ENCODE measurements around the gene DPP9.
"Not testable (repeated sequence)": the region's sequence is repeated elsewhere in the genome, so short reads cannot be mapped to it uniquely, and the experiment has no call there.

Gene DPP9

DNA sequence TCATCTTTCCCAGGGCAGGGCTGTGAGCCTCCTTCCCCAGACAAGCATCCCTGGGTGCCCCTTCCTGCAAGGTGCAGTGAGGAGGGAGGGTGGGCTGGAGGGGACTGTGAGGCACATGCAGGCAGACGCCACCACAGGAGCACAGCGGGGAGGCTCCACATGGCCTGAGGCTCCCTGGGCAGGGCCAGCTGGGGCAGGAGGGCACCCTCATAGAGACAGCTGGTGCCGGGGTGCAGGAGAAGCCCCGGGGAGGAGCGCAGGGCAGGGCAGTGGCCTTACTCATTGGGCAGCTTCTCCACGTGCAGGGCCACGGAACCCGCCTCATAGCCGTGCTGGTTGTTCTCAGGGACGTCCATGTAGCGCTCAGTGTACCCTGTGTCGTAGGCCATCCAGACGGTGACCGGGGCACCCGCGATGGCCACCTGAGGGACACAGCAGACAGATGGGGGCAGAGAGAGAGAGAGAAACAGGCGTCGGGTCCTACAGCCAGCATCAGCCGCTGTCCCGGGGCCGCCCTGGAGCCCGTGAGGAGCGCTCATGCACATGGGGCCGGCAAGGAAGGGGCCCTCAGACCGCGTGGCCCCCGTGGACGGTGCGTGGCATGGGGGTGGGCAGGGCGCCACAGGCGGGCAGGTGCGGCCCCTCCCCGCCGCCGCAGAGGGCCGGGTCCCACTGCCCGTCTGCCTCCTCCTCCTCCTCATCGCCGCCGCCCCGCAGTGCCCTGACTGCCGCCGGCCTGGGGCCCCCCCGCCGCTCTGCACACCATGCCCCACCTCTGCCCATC is 41.0 kb downstream of the DPP9 start:
- Histone ChIP-seq H4K20me1 (ENCODE audit: control insufficient read depth, insufficient read depth, low read depth, low read length) (no peaks in the 10 kb centered on the region), H3K9me3 (ENCODE audit: control insufficient read depth, insufficient read depth, low read length) (no peaks in the 10 kb centered on the region), H3K27me3 (ENCODE audit: control insufficient read depth, low read length) (no peaks in the 10 kb centered on the region), H3K4me1 (ENCODE audit: control insufficient read depth, low read length) (no peaks in the 10 kb centered on the region), H3K79me2 (ENCODE audit: control insufficient read depth, low read length) (no peaks in the 10 kb centered on the region), H3K9me2 (replicated peaks; ENCODE audit: control insufficient read depth, low read length) (no peaks in the 10 kb centered on the region), H3K4me2 (ENCODE audit: low read length) (no peak overlapping the region), H3K4me3 (ENCODE audit: low read length) (no peak overlapping the region), H3F3A (ENCODE audit: control insufficient read depth, insufficient read depth) (no peaks in the 10 kb centered on the region), H3K36me3 (ENCODE audit: control insufficient read depth, low read length) (peaks cover 8% of the 10 kb centered on the region), H3K27ac (ENCODE audit: low read depth, low read length) (no peak overlapping the region)
- TF ChIP-seq EZH2phosphoT487 (IDR thresholded peaks at IDR 0.05; ENCODE audit: borderline replicate concordance, low read length), result no peak
- TF ChIP-seq, protein P1, sequence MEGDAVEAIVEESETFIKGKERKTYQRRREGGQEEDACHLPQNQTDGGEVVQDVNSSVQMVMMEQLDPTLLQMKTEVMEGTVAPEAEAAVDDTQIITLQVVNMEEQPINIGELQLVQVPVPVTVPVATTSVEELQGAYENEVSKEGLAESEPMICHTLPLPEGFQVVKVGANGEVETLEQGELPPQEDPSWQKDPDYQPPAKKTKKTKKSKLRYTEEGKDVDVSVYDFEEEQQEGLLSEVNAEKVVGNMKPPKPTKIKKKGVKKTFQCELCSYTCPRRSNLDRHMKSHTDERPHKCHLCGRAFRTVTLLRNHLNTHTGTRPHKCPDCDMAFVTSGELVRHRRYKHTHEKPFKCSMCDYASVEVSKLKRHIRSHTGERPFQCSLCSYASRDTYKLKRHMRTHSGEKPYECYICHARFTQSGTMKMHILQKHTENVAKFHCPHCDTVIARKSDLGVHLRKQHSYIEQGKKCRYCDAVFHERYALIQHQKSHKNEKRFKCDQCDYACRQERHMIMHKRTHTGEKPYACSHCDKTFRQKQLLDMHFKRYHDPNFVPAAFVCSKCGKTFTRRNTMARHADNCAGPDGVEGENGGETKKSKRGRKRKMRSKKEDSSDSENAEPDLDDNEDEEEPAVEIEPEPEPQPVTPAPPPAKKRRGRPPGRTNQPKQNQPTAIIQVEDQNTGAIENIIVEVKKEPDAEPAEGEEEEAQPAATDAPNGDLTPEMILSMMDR (IDR thresholded peaks at IDR 0.05; ENCODE audit: low read depth, low read length, poor library complexity, severe bottlenecking), result no peak

DNA sequence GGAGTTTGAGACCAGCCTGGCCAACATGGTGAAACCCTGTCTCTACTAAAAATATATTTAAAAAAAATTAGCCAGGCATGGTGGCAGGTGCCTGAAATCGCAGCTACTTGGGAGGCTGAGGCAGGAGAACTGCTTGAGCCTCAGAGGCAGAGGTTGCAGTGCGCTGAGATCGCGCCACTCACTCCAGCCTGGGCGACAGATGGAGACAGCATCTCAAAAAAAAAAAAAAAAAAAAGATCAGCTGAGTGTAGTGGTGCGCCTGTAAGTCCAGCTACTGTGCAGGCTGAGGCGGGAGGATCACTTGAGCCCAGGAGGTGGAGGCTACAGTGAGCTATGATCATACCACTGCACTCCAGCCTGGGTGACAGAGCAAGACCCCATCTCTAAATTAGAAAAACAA is 43.6 kb downstream of the DPP9 start:
- H3K4me1 ChIP-seq (ENCODE audit: control insufficient read depth, low read length); H3K79me2 ChIP-seq (ENCODE audit: control insufficient read depth, low read length); H3K27ac ChIP-seq (ENCODE audit: low read depth, low read length); H3K27me3 ChIP-seq (ENCODE audit: control insufficient read depth, low read length); H3K9me2 ChIP-seq (replicated peaks; ENCODE audit: control insufficient read depth, low read length); H3K4me3 ChIP-seq (ENCODE audit: low read length); H3K9me3 ChIP-seq (ENCODE audit: control insufficient read depth, insufficient read depth, low read length); H4K20me1 ChIP-seq (ENCODE audit: control insufficient read depth, insufficient read depth, low read depth, low read length); H3F3A ChIP-seq (ENCODE audit: control insufficient read depth, insufficient read depth); H3K4me2 ChIP-seq (ENCODE audit: low read length): not testable (repeated sequence)
- peaks cover 15% of the 10 kb centered on the region for H3K36me3 ChIP-seq (ENCODE audit: control insufficient read depth, low read length)

DNA sequence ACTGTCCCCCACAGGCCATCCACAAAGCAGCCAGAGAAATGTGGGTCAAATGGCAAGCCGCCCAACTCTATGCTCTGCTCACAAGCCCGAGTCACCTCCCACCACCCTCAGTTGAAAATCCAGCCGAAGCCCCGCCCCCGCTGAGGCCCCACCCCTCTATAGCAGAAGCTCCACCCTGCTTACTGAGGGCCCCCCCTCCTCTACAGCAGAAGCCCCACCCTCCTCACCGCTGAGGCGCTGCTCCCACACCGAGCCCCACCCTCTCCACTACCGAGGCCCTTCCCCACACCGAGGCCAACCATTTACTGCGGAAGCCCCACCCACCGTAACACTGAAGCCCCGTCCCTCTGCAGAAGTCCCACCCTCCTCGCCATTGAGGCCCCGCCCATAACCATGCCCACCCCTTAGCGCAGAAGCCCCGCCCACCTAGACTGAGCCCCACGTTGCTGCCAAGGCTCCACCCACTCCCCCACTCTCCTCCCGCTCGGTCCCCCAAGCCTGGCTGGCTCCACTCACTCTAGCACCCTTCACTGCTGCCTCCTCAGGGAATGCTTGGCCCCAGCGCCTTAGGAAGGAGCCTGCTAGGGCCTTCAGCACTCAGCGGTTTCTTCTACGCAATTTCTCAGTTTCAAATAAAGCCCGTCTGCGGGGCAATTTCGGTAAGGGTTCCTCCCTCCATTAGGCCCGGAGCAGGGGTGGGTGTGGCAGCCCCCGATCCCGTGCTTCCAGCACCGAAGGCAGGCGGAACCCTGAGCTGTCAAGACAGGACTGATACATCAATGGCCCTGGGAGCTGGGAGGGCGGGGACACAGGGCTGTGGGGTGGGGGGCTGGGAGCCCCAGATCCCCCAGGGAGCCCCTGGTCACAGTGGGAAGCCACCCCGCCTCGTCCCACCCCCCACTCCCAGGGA is 44.5 kb downstream of the DPP9 start:
- Histone ChIP-seq H3K9me2 (replicated peaks; ENCODE audit: control insufficient read depth, low read length) (no peaks in the 10 kb centered on the region), H3K4me1 (ENCODE audit: control insufficient read depth, low read length) (no peaks in the 10 kb centered on the region), H3K36me3 (ENCODE audit: control insufficient read depth, low read length) (peaks cover 13% of the 10 kb centered on the region), H3K27me3 (ENCODE audit: control insufficient read depth, low read length) (no peaks in the 10 kb centered on the region), H4K20me1 (ENCODE audit: control insufficient read depth, insufficient read depth, low read depth, low read length) (no peaks in the 10 kb centered on the region), H3K4me2 (ENCODE audit: low read length) (no peak overlapping the region), H3K4me3 (ENCODE audit: low read length) (no peak overlapping the region), H3K27ac (ENCODE audit: low read depth, low read length) (no peak overlapping the region), H3K79me2 (ENCODE audit: control insufficient read depth, low read length) (no peaks in the 10 kb centered on the region), H3K9me3 (ENCODE audit: control insufficient read depth, insufficient read depth, low read length) (no peaks in the 10 kb centered on the region), H3F3A (ENCODE audit: control insufficient read depth, insufficient read depth) (no peaks in the 10 kb centered on the region)
- TF ChIP-seq EZH2phosphoT487 (IDR thresholded peaks at IDR 0.05; ENCODE audit: borderline replicate concordance, low read length), result no peak
- TF ChIP-seq, protein P1 (IDR thresholded peaks at IDR 0.05; ENCODE audit: low read depth, low read length, poor library complexity, severe bottlenecking), result no peak

Data from DOHH2 (cell line).